Measurements from ENCODE around the gene MTMR1.

GRCh38 chrX:150765782-150766350 lies 72.7 kb downstream of the MTMR1 start:
- TF ChIP-seq TRIM28 (IDR thresholded peaks at IDR 0.05) (no peak), CTCF (IDR thresholded peaks at IDR 0.05 in 2 of 3, conservative IDR thresholded peaks at IDR 0.05 in 1 of 3; ENCODE audit: insufficient read depth in 2 of 3, low read depth in 1 of 3, low read length in 3 of 3) (no peak), ZNF274 (IDR thresholded peaks at IDR 0.05; ENCODE audit: borderline replicate concordance, low read depth, low read length) (no peak), SRSF1 (IDR thresholded peaks at IDR 0.05; ENCODE audit: low read depth, low read length) (no peak), ZBTB7A (IDR thresholded peaks at IDR 0.05; ENCODE audit: borderline replicate concordance, control insufficient read depth, low read depth, low read length) (no peak), E2F8 (IDR thresholded peaks at IDR 0.05; ENCODE audit: low read depth, partially characterized antibody) (no peak), NR2F6 (CRISPR knock-in tag; IDR thresholded peaks at IDR 0.05) (no peak), MAX (CRISPR knock-in tag; IDR thresholded peaks at IDR 0.05) (no peak), REST (IDR thresholded peaks at IDR 0.05; ENCODE audit: borderline replicate concordance) (no peak), REST (CRISPR knock-in tag; IDR thresholded peaks at IDR 0.05; ENCODE audit: low read depth) (no peak), IRF1 (CRISPR knock-in tag; IDR thresholded peaks at IDR 0.05; ENCODE audit: borderline replicate concordance) (no peak), TAF7 (tag; IDR thresholded peaks at IDR 0.05) (no peak), E2F4 (CRISPR knock-in tag; IDR thresholded peaks at IDR 0.05; ENCODE audit: low read depth) (no peak), FOXM1 (IDR thresholded peaks at IDR 0.05; ENCODE audit: low read depth) (no peak), FOXM1 (CRISPR knock-in tag; IDR thresholded peaks at IDR 0.05; ENCODE audit: low read depth) (no peak), EGR1 (conservative IDR thresholded peaks at IDR 0.05) (no peak)
